GM15510 (cell line): ENCODE results near the gene ZNF445.

Source experiments
- POLR2A ChIP-seq: IDR thresholded peaks from 3 replicates; pipeline ENCODE4 v1.6.1; 2011; ENCODE audit warnings: borderline replicate concordance; ENCODE audit not compliant: insufficient read length; ENCODE audit errors: extremely low read depth

Gene ZNF445

DNA sequence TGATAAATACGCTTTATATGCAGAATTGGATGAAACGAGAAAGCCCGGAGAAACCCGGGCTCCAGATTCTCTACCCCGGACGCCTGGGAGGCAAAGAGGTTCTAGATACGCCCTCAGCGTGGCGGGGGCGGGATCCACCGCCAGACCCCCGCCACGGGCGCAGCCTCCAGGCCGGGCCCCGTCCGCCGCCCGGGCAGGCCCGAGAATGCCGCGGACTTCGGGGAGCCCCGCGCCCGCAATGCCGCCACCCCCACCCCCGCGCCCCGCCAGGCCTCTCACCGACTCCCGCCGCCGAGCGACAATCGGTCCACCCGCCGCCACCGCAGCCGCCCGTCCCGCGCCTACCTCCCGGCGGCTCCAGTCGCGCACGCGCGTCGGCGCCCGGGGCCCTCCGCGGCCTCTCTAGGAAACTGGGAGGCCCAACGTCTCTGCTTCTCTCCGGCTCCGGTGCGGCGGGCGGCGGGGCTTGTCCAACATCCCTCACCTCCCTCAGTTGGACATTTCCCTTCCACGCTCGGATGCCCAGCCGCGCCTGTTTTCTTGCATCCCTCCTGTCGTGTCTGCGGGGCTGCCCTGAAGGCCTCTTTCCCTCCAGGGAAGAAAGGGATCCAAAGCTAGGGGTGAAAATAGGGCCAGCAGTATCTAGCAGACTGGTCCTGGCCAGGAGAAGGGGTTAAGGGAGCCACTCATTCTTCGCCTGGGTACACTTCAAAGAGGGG lies at the start of gene ZNF445:
Gene ZNF445 (minus strand): TSS at position 359 of the 719 bp plus-strand sequence. CDS start 22,121 bp downstream, outside the sequence.
- TF ChIP-seq POLR2A: peak; percentile 87

- no peak for TF ChIP-seq POLR2A
Measured at GRCh38 chr3:44525060-44525459, 47.6 kb upstream of the ZNF445 start.

GRCh38 chr3:44522494-44522933 lies 45.0 kb upstream of the ZNF445 start:
- no peak for TF ChIP-seq POLR2A

DNA sequence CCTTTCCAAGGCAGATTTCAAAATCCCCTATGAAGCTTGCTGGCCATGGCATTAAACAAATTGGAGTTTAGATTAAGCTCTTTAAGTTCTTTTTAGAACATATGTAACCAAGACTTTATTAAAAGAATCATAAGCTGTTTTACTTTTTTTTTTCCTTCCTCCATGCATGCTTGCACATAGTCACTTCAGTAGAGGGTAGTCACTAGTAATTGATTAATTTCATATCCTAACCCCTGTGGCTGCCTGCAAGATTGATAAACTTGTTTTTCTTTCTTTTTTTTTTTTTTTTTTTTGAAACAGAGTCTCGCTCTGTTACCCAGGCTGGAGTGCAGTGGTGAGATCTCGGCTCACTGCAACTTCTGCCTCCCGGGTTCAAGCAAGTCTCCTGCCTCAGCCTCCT lies 44.3 kb upstream of the ZNF445 start:
- no peak for TF ChIP-seq POLR2A

DNA sequence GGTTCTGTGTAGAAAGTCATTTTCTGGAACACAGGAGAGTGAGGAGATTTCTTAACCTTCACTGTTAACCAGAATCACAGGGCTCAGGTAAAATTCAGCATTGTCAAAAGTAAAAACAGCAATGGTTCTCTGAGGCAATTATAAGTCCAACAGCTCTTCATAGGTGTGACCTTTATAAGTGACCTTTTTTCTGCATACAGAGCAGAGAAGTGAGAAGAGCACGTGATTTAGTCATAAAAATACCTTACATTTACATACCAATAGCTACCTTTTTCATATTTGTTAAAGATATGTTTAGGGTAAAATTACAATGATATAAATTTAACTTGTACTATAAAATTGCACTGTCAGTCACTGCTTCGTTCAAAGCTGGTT lies 41.3 kb upstream of the ZNF445 start:
- no peak for TF ChIP-seq POLR2A

- no peak for TF ChIP-seq POLR2A
Measured at GRCh38 chr3:44516230-44516629, 38.8 kb upstream of the ZNF445 start.

DNA sequence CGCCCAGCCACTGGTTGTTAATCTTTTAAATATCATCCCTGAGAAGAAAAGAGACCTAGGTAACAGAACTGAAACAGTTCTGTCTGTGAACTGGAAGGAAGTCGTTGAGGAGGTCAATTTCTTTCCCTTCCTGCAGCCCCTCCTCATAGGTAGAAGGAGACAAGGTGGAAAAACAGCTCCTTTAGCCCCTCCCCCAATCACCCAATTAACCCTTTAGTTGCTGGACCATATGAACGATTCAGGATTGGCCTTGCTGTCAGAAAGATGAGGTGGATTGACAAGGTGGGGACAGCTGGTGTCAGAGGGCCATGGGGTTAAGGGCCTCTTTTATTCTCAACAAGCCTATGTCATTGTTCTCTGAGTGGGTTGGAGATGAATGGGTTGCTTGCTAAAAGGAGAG lies 36.0 kb upstream of the ZNF445 start:
- no peak for TF ChIP-seq POLR2A

DNA sequence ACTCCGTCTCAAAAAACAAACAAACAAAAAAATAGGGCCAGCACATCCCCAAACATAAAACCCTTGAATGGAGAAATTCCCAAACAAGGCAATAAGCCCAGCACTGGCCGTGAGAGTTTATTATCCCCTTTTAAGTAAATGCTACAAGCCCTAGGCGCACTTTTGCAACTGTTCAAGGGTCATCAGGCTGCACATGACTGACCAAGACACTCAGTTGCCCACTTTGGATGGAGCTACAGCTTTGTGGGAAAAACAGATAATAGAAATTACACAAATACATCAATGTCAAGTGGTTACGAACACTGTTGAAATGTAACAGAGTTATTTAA lies 33.7 kb upstream of the ZNF445 start:
- no peak for TF ChIP-seq POLR2A

DNA sequence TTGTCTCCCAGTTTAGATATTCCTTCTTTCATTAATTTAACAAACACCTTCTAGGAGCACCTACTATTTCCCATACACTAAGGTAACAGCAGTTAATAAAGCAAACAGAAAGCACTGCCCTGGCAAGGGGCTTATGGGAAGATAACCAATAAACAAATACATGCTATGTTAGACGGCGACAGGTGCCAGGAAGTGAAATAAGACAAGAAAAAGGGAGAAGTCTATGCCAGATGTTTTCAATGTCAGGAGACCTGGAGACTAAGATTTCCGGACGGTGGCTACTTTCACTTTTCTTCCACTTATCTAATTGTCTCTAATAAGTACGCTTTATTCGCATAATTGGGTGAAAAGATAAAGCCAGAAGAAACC lies 32.5 kb upstream of the ZNF445 start:
- no peak for TF ChIP-seq POLR2A

- no peak for TF ChIP-seq POLR2A
Measured at GRCh38 chr3:44509393-44509921, 32.0 kb upstream of the ZNF445 start.

GRCh38 chr3:44506961-44507360 lies 29.5 kb upstream of the ZNF445 start:
- no peak for TF ChIP-seq POLR2A

DNA sequence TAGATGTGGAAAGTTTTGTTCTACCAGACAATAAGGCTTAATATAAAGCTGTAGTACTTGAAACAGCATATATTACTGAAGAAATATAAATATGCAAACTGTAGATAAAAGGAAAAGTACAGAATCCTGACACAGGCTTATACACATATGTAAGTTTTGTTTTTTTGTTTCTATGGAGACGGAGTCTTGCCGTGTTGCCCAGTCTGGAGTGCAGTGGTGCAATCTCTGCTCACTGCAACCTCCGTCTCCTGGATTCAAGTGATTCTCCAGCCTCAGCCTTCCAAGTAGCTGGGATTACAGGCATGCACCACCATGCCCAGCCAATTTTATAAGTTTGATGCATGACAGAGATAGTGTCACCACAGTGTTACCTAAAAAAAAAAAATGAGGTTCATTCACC lies 29.1 kb upstream of the ZNF445 start:
- no peak for TF ChIP-seq POLR2A

- TF ChIP-seq POLR2A: no peak
Measured at GRCh38 chr3:44504566-44504965, 27.1 kb upstream of the ZNF445 start.

- TF ChIP-seq POLR2A: no peak
Measured at GRCh38 chr3:44501971-44502370, 24.5 kb upstream of the ZNF445 start.

- TF ChIP-seq POLR2A: no peak
Measured at GRCh38 chr3:44499149-44499898, 21.9 kb upstream of the ZNF445 start.
